ENCODE measurements around the gene MLLT3. TPM values are rescaled to one million over a fixed set of nuclear protein-coding genes. Genes with fewer than 3 reads are reported as not detected.

Gene MLLT3
- total and polyA plus RNA-seq, 8 donors, result 1.8 to 10.3 (median 4.2) TPM

- no peak overlapping the region for H3K27ac ChIP-seq
- no peak for DNase-seq
- no peaks in the 10 kb centered on the region for H3K9me3 ChIP-seq
- no peak for FAIRE-seq
- H3K36me3 ChIP-seq, result no peaks in the 10 kb centered on the region
- H3K4me1 ChIP-seq, result no peaks in the 10 kb centered on the region
- no peak overlapping the region for H3K4me3 ChIP-seq
- peak in 1 of 4 donors; percentile 55 for ATAC-seq
- TF ChIP-seq, protein P1, sequence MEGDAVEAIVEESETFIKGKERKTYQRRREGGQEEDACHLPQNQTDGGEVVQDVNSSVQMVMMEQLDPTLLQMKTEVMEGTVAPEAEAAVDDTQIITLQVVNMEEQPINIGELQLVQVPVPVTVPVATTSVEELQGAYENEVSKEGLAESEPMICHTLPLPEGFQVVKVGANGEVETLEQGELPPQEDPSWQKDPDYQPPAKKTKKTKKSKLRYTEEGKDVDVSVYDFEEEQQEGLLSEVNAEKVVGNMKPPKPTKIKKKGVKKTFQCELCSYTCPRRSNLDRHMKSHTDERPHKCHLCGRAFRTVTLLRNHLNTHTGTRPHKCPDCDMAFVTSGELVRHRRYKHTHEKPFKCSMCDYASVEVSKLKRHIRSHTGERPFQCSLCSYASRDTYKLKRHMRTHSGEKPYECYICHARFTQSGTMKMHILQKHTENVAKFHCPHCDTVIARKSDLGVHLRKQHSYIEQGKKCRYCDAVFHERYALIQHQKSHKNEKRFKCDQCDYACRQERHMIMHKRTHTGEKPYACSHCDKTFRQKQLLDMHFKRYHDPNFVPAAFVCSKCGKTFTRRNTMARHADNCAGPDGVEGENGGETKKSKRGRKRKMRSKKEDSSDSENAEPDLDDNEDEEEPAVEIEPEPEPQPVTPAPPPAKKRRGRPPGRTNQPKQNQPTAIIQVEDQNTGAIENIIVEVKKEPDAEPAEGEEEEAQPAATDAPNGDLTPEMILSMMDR (IDR thresholded peaks at IDR 0.05), result no peak
- H3K27me3 ChIP-seq, result no peaks in the 10 kb centered on the region
- WGBS, 2 donors, result 73 to 74% methylated on average over 6 of the region's 6 CpGs
- intact Hi-C loops (cut with DNase I), result no loop called here
Measured at GRCh38 chr9:20297646-20298084, 324.6 kb downstream of the MLLT3 start.

DNA sequence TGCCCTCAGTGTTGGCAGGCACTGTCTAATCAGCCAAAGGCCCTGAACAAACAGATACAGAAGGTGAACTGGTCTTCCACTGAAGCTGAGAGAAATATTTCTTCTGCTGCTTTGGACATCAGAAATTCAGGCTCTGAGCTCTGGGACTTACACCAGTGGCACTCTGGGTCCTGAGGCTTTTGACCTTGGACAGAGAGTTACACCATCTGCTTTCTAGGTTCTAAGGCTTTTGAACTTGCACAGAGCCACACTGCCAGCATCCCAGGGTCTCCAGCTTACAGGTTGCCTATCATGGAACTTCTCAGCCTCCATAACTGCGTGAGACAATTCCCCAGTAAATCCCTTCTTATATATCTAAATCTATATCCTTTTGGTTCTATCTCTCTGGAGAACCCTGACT lies 326.7 kb downstream of the MLLT3 start:
- intact Hi-C loops (cut with DNase I), result no loop called here
- no peak overlapping the region for H3K27ac ChIP-seq
- no peak for ATAC-seq
- WGBS, 2 donors, result 72 to 77% methylated on average over 1 of the region's 1 CpG
- TF ChIP-seq, protein P1 (IDR thresholded peaks at IDR 0.05), result no peak
- H3K27me3 ChIP-seq, result no peaks in the 10 kb centered on the region
- H3K4me3 ChIP-seq, result no peak overlapping the region
- H3K9me3 ChIP-seq, result no peaks in the 10 kb centered on the region
- H3K36me3 ChIP-seq, result no peaks in the 10 kb centered on the region
- FAIRE-seq, result no peak
- DNase-seq, result no peak
- no peaks in the 10 kb centered on the region for H3K4me1 ChIP-seq

- no peak for FAIRE-seq
- DNase-seq, result no peak
- Histone ChIP-seq H3K4me1 (no peaks in the 10 kb centered on the region), H3K4me3 (no peak overlapping the region), H3K9me3 (no peaks in the 10 kb centered on the region), H3K27ac (no peak overlapping the region), H3K36me3 (no peaks in the 10 kb centered on the region), H3K27me3 (no peaks in the 10 kb centered on the region)
- intact Hi-C loops (cut with DNase I), result no loop called here
- TF ChIP-seq, protein P1 (IDR thresholded peaks at IDR 0.05), result no peak
- WGBS, 2 donors, result 87 to 90% methylated on average over 6 of the region's 6 CpGs
- ATAC-seq, result no peak
Measured at GRCh38 chr9:20294046-20294750, 328.1 kb downstream of the MLLT3 start.

- H3K4me1 ChIP-seq, result no peaks in the 10 kb centered on the region
- H3K9me3 ChIP-seq, result no peaks in the 10 kb centered on the region
- no peaks in the 10 kb centered on the region for H3K36me3 ChIP-seq
- FAIRE-seq, result no peak
- WGBS, 2 donors, result 55 to 59% methylated on average over 4 of the region's 4 CpGs
- ATAC-seq, result no peak
- H3K27ac ChIP-seq, result no peak overlapping the region
- intact Hi-C loops (cut with DNase I), result no loop called here
- no peak for DNase-seq
- no peaks in the 10 kb centered on the region for H3K27me3 ChIP-seq
- H3K4me3 ChIP-seq, result no peak overlapping the region
- TF ChIP-seq, protein P1 (IDR thresholded peaks at IDR 0.05), result no peak
Measured at GRCh38 chr9:20292002-20292401, 330.3 kb downstream of the MLLT3 start.

Small RNA genes lying within 50 kb of the gene (microRNA-seq; reads per million reads assigned to microRNA genes)
- gene MIR4473, result 2.3 to 2.7 reads per million in 2 donors
- 0 to 0.39 reads per million in 2 donors for gene MIR4474

Other genes with a start within 250 kb of the MLLT3 start
- 10 to 100 TPM; 15.8 to 27.7 (median 17.7) TPM for gene FOCAD, start 61.8 kb upstream of the MLLT3 start, total RNA-seq
- 10 to 100 TPM in 1 of 2 donors, 1 to 10 TPM in 1; 5.4 to 15.1 TPM for gene FOCAD, start 61.8 kb upstream of the MLLT3 start, polyA plus RNA-seq

All from pancreas (tissue), 10 donors.